ENCODE data around the gene HMCN1.

- no peak for TF ChIP-seq CTCF (IDR thresholded peaks at IDR 0.05; ENCODE audit: low read length)
- TF ChIP-seq EZH2 (optimal IDR thresholded peaks at IDR 0.05; ENCODE audit: low read depth, low read length) = no peak
Measured at GRCh38 chr1:185942961-185943360, 208.8 kb downstream of the HMCN1 start.
